Activated CD8-positive, alpha-beta T cell treated with anti-CD3 and anti-CD28 coated beads for 36 hours (primary cell): ENCODE data around the gene LHFPL3. TPM values are rescaled to one million over a fixed set of nuclear protein-coding genes. Genes with fewer than 3 reads are reported as not detected.

Source experiments
- ATAC-seq: fragments of 200-7000 bp; cut with Tn5 transposase; one replicate; pipeline ENCODE4 v1.10.0; 2021; ENCODE audit warnings: mild to moderate bottlenecking, moderate library complexity
- CTCF ChIA-PET: fragments of 350-600 bp; sonication (Branson Sonifier 250); formaldehyde crosslinking; loops from one replicate; lab custom pipeline; 2021; ENCODE audit warnings: antibody characterized with exemption; lab: Charles Lee
- POLR2A ChIA-PET: fragments of 350-600 bp; sonication (Branson Sonifier 250); formaldehyde crosslinking; loops from one replicate; lab custom pipeline; 2021; ENCODE audit warnings: antibody characterized with exemption; lab: Charles Lee
- DNase-seq: peaks from one replicate; pipeline ENCODE4 v3.0.0-alpha.2; 2020
- H3K27ac Mint-ChIP-seq: one replicate; pipeline ENCODE4 v1.8.0; 2021; ENCODE audit warnings: mild to moderate bottlenecking, mixed read lengths
- H3K27me3 Mint-ChIP-seq: one replicate; pipeline ENCODE4 v1.8.0; 2021; ENCODE audit warnings: mixed read lengths
- H3K36me3 Mint-ChIP-seq: one replicate; pipeline ENCODE4 v1.8.0; 2021; ENCODE audit warnings: low read depth, mixed read lengths
- H3K4me1 Mint-ChIP-seq: one replicate; pipeline ENCODE4 v1.8.0; 2021; ENCODE audit warnings: low read depth, mixed read lengths
- H3K4me3 Mint-ChIP-seq: one replicate; pipeline ENCODE4 v1.8.0; 2021; ENCODE audit warnings: mild to moderate bottlenecking, moderate library complexity, mixed read lengths
- H3K9me3 Mint-ChIP-seq: one replicate; pipeline ENCODE4 v1.8.0; 2021; ENCODE audit warnings: mixed read lengths
- intact Hi-C: fragments of 100-400 bp; cut with micrococcal nuclease; formaldehyde crosslinking; loops from one replicate; pipeline ENCODE4 v1.10.0; 2022
- total RNA-seq, 2 experiments: library from RNA; stranded (reverse); gene quantifications; one replicate each; pipeline ENCODE4 v1.2.3, GENCODE V29; 2021
- TF ChIP-seq, protein P1 (sequence below): fragments of 200-600 bp; IDR thresholded peaks from one replicate; pipeline ENCODE4 v1.8.0; 2022; ENCODE audit warnings: antibody characterized with exemption, mild to moderate bottlenecking

LHFPL3 gene
- total RNA-seq, 2 experiments from 2014 or later: not detected

DNA sequence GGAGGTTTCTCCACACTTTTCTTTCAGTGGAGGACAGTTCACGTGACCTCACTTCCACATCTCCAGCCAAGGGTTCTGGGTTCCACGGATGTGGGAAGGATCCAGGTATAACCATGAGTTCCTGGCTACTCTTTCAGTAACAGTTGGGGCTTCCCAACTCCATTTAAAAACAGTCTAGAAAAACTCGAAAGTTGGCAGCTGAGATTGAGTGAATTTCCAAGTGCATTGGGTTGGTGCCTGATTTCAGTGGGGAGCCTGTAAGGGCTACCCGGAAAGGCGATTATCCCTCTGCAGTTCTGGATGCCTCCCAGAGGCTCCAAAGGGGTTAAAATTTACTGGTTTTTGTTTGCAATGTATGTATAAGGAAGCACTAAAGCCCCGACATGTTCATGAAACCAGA lies 24.3 kb downstream of the LHFPL3 start:
- ChIA-PET POLR2A (no interaction called here), CTCF (no interaction called here)
- H3K4me3 Mint-ChIP-seq: no peak overlapping the region
- intact Hi-C loops: no loop called here
- no peaks in the 10 kb centered on the region for H3K4me1 Mint-ChIP-seq
- no peaks in the 10 kb centered on the region for H3K36me3 Mint-ChIP-seq
- peaks cover 5% of the 10 kb centered on the region for H3K27me3 Mint-ChIP-seq
- no peaks in the 10 kb centered on the region for H3K9me3 Mint-ChIP-seq
- ATAC-seq: no peak
- no peak for DNase-seq
- H3K27ac Mint-ChIP-seq: no peak overlapping the region
- TF ChIP-seq, protein P1, sequence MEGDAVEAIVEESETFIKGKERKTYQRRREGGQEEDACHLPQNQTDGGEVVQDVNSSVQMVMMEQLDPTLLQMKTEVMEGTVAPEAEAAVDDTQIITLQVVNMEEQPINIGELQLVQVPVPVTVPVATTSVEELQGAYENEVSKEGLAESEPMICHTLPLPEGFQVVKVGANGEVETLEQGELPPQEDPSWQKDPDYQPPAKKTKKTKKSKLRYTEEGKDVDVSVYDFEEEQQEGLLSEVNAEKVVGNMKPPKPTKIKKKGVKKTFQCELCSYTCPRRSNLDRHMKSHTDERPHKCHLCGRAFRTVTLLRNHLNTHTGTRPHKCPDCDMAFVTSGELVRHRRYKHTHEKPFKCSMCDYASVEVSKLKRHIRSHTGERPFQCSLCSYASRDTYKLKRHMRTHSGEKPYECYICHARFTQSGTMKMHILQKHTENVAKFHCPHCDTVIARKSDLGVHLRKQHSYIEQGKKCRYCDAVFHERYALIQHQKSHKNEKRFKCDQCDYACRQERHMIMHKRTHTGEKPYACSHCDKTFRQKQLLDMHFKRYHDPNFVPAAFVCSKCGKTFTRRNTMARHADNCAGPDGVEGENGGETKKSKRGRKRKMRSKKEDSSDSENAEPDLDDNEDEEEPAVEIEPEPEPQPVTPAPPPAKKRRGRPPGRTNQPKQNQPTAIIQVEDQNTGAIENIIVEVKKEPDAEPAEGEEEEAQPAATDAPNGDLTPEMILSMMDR: no peak

DNA sequence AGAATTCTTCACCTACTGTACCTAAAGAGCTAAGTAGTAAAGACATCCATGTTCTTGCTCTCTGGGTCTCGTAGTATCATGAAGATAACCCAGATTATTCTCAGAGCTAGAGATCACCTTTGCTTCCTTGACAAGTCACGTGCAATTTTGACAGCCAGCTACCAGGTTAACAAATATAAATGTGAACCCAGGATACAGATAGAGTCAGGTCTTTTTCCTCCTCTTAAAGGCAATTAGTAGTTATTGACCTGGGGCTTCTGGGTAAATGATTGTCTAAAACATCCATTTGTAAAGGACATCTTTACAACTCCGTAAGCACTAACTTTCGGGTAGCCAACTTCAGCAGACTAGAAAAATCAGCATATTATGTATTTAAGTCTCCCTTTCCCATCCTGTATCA lies 28.8 kb downstream of the LHFPL3 start:
- H3K27ac Mint-ChIP-seq: no peak overlapping the region
- no peaks in the 10 kb centered on the region for H3K9me3 Mint-ChIP-seq
- H3K4me3 Mint-ChIP-seq: no peak overlapping the region
- ATAC-seq (no peak), DNase-seq (no peak)
- ChIA-PET POLR2A (no interaction called here), CTCF (no interaction called here)
- peaks cover 5% of the 10 kb centered on the region for H3K27me3 Mint-ChIP-seq
- H3K36me3 Mint-ChIP-seq: no peaks in the 10 kb centered on the region
- intact Hi-C loops: no loop called here
- no peaks in the 10 kb centered on the region for H3K4me1 Mint-ChIP-seq
- TF ChIP-seq, protein P1: no peak

DNA sequence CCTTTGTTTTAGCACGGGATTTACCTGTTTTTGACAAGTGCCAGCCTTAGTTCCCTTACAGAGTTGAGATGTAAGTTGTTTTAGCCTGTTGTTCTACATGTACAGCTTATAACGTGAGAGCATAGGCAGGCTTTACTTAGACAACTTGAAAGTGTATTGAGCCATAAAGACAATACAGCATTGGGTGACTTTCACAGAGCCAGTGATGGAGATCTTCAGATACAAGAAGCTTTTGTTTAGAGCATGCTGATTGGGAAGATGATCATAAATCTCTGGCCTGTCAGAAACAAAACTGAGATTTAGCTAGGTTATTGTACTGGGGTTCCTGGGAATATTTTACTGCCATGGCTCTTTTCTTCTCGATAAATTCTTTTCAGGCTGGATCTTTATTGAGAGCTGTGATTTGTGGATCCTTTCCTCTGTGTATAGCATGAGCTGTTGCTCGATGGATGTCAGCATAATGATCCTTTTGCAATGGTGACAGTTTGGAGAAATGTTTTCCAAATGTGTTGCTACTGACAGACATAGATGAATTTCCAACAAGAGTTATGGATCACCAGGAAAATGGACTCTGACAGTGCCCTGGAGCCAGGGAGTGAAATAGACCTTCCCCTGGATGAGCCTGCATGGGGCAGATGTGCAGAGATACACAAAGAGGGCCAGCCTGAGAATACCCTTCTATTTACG lies 30.2 kb downstream of the LHFPL3 start:
- Mint-ChIP-seq H3K36me3 (no peaks in the 10 kb centered on the region), H3K9me3 (no peaks in the 10 kb centered on the region), H3K27ac (no peak overlapping the region), H3K4me1 (no peaks in the 10 kb centered on the region), H3K27me3 (peaks cover 3% of the 10 kb centered on the region), H3K4me3 (no peak overlapping the region)
- DNase-seq: no peak
- TF ChIP-seq, protein P1: no peak
- ChIA-PET POLR2A (no interaction called here), CTCF (interaction anchor here (1.5 kb wide), 1 partner anchor 9 kb away, joined by 3 read pairs; no protein-coding TSS in a partner anchor)
- no peak for ATAC-seq
- intact Hi-C loops: no loop called here

DNA sequence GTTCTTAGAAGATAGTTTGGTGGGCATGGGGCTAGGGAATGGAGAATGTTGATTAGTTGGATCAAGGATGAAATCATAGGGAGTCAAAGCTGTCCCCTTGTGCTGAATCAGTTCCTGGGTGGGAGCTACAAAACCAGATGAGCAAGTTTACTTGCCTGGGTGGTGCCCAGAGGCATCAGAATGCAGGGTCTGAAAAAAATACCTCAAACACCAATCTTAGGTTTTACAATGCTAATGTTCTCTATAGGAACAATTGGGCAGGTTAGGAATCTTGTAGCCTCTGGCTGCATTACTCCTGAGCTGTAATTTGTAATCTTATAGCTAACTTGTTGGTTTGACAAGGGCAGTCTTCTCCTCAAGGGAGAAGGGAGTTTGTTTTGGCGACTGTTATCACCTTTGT lies 34.4 kb downstream of the LHFPL3 start:
- CTCF ChIA-PET: no interaction called here
- no peaks in the 10 kb centered on the region for H3K9me3 Mint-ChIP-seq
- ATAC-seq (no peak), DNase-seq (no peak)
- TF ChIP-seq, protein P1: no peak
- H3K27me3 Mint-ChIP-seq: no peaks in the 10 kb centered on the region
- H3K27ac Mint-ChIP-seq: no peak overlapping the region
- POLR2A ChIA-PET: no interaction called here
- H3K36me3 Mint-ChIP-seq: no peaks in the 10 kb centered on the region
- H3K4me3 Mint-ChIP-seq: no peak overlapping the region
- intact Hi-C loops: no loop called here
- no peaks in the 10 kb centered on the region for H3K4me1 Mint-ChIP-seq

DNA sequence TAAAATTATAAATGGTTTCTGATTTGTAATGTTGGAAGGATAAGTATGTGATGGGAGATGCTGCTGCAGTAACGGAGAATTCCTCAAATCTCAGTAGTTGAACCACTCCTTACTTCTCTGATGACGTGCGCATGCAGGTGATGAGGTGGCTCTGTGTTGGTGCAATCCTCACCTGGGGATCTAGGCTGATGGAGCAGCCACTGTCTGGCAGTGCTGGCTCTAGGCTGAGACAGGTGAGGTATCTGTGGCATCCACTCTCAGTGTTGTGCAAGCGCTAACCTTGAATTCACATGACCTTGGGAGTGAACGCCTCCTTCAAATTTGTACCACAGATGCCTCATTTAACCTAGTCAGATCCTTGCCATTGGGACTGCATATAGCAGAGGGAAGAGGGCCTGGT lies 35.0 kb downstream of the LHFPL3 start:
- no peaks in the 10 kb centered on the region for H3K9me3 Mint-ChIP-seq
- ChIA-PET POLR2A (no interaction called here), CTCF (no interaction called here)
- no peaks in the 10 kb centered on the region for H3K4me1 Mint-ChIP-seq
- DNase-seq: no peak
- no peak overlapping the region for H3K4me3 Mint-ChIP-seq
- H3K27ac Mint-ChIP-seq: no peak overlapping the region
- H3K36me3 Mint-ChIP-seq: no peaks in the 10 kb centered on the region
- intact Hi-C loops: no loop called here
- no peaks in the 10 kb centered on the region for H3K27me3 Mint-ChIP-seq
- ATAC-seq: no peak
- TF ChIP-seq, protein P1: no peak
